ENCODE data around the gene C17orf114.

The C17orf114 gene

GRCh38 chr17:4785311-4786105, 16.6 kb downstream of the C17orf114 start:
- DNase-seq = no peak

- no peak for DNase-seq
These were observed 19.5 kb downstream of the C17orf114 start for GRCh38 chr17:4782652-4783051.

GRCh38 chr17:4780325-4780955, 21.7 kb downstream of the C17orf114 start:
- DNase-seq = no peak

GRCh38 chr17:4777969-4778760, 24.0 kb downstream of the C17orf114 start:
- no peak for DNase-seq

- no peak for DNase-seq
These were observed 29.9 kb downstream of the C17orf114 start for GRCh38 chr17:4772235-4772613.

- DNase-seq = no peak
These were observed 30.5 kb downstream of the C17orf114 start, which contains the start of gene TM4SF5 for GRCh38 chr17:4771519-4772234. Gene TM4SF5 (plus strand): TSS chr17:4771886. CDS start chr17:4771923, 37 bp downstream.

- no peak for DNase-seq
These were observed 32.5 kb downstream of the C17orf114 start for GRCh38 chr17:4769628-4770027.

- DNase-seq = no peak
These were observed 33.8 kb downstream of the C17orf114 start for GRCh38 chr17:4768298-4768697.

GRCh38 chr17:4766723-4767122, 35.4 kb downstream of the C17orf114 start:
- no peak for DNase-seq

GRCh38 chr17:4766201-4766600, 35.9 kb downstream of the C17orf114 start:
- DNase-seq = no peak

GRCh38 chr17:4764595-4764994, 37.5 kb downstream of the C17orf114 start:
- no peak for DNase-seq

GRCh38 chr17:4759776-4760236, 42.3 kb downstream of the C17orf114 start:
- DNase-seq = no peak

GRCh38 chr17:4753392-4753791, 48.7 kb downstream of the C17orf114 start:
- DNase-seq = no peak

- no peak for DNase-seq
These were observed 50.2 kb downstream of the C17orf114 start for GRCh38 chr17:4751932-4752331.

Data from NCI-H2029 (cell line).